CD4-positive, alpha-beta T cell (primary cell): ENCODE measurements around the gene RCAN3. TPM values are rescaled to one million over a fixed set of nuclear protein-coding genes. Genes with fewer than 3 reads are reported as not detected.

Experiments used
- ATAC-seq: fragments of 200-7000 bp; cut with Tn5 transposase; one replicate; pipeline ENCODE4 v1.10.0; 2022; ENCODE audit warnings: mild to moderate bottlenecking; ENCODE audit not compliant: poor library complexity
- CTCF ChIA-PET: fragments of 350-600 bp; sonication (Branson Sonifier 250); formaldehyde crosslinking; loops from one replicate; lab custom pipeline; 2021; ENCODE audit warnings: antibody characterized with exemption, inconsistent platforms; lab: Charles Lee
- POLR2A ChIA-PET: fragments of 350-600 bp; sonication (Branson Sonifier 250); formaldehyde crosslinking; loops from one replicate; lab custom pipeline; 2021; ENCODE audit warnings: antibody characterized with exemption, inconsistent platforms; lab: Charles Lee
- DNase-seq, 14 experiments: peaks; one replicate each; pipeline ENCODE4 v3.0.0-alpha.2; 2013 to 2020; ENCODE audit warnings: mixed read lengths in 2 of 14
- H3K27ac ChIP-seq, 2 donors: one replicate each; pipeline versions ENCODE4 v1.5.1 to v1.7.0; 2013; ENCODE audit warnings: low read length in 2 of 2, low read depth in 1 of 2, mild to moderate bottlenecking in 1 of 2
- H3K27me3 ChIP-seq, 2 experiments: 1 replicate in 1 of 2; 2 replicates in 1 of 2; pipeline versions ENCODE4 v1.6.1 to v1.7.0; 2013; ENCODE audit warnings: low read length in 2 of 2, control low read depth in 1 of 2, mild to moderate bottlenecking in 1 of 2, moderate library complexity in 1 of 2; ENCODE audit not compliant: insufficient read depth in 2 of 2, control insufficient read depth in 1 of 2
- H3K36me3 ChIP-seq: one replicate; pipeline ENCODE4 v1.6.1; 2013; ENCODE audit warnings: low read length, control low read depth; ENCODE audit not compliant: insufficient read depth
- H3K4me1 ChIP-seq: one replicate; pipeline ENCODE4 v1.6.1; 2013; ENCODE audit warnings: low read length, control low read depth; ENCODE audit not compliant: insufficient read depth
- H3K4me3 ChIP-seq: one replicate; pipeline ENCODE4 v1.5.1; 2013; ENCODE audit warnings: mild to moderate bottlenecking, low read length, moderate library complexity
- H3K9me3 ChIP-seq, 2 experiments: 1 replicate in 1 of 2; 2 replicates in 1 of 2; pipeline versions ENCODE4 v1.6.1 to v1.7.0; 2013; ENCODE audit warnings: low read length in 2 of 2, mild to moderate bottlenecking in 2 of 2, control low read depth in 1 of 2, moderate library complexity in 1 of 2; ENCODE audit not compliant: control insufficient read depth in 1 of 2, insufficient read depth in 1 of 2
- H3K27ac Mint-ChIP-seq: one replicate; pipeline ENCODE4 v1.8.0; 2020; ENCODE audit warnings: mixed read lengths
- H3K27me3 Mint-ChIP-seq: one replicate; pipeline ENCODE4 v1.8.0; 2021; ENCODE audit warnings: mixed read lengths
- H3K36me3 Mint-ChIP-seq: one replicate; pipeline ENCODE4 v1.8.0; 2021; ENCODE audit warnings: low read depth, mixed read lengths
- H3K4me1 Mint-ChIP-seq: one replicate; pipeline ENCODE4 v1.8.0; 2021; ENCODE audit warnings: low read depth, mixed read lengths
- H3K4me3 Mint-ChIP-seq: one replicate; pipeline ENCODE4 v1.8.0; 2020; ENCODE audit warnings: mild to moderate bottlenecking, mixed read lengths
- H3K9me3 Mint-ChIP-seq: one replicate; pipeline ENCODE4 v1.8.0; 2020; ENCODE audit warnings: mixed read lengths
- intact Hi-C, 2 experiments: fragments of 100-400 bp; cut with DNase I in 1 of 2; cut with micrococcal nuclease in 1 of 2; formaldehyde crosslinking; loops; one replicate each; pipeline versions ENCODE4 v1.15.1 to v1.9.0; 2023 to 2025; cut with DNase I, micrococcal nuclease
- total RNA-seq, 174 experiments: library from RNA in 2 of 174; stranded (reverse) in 2 of 174; gene quantifications; one replicate each; pipeline ENCODE4 v1.2.3 and lab custom pipeline; 2021 to 2026
- TF ChIP-seq, protein P1 (sequence below): fragments of 200-600 bp; IDR thresholded peaks from one replicate; pipeline ENCODE4 v1.8.0; 2022; ENCODE audit warnings: antibody characterized with exemption, mild to moderate bottlenecking

Gene RCAN3
- total RNA-seq, 2 experiments from 2014 or later, result 185 to 191 TPM

DNA sequence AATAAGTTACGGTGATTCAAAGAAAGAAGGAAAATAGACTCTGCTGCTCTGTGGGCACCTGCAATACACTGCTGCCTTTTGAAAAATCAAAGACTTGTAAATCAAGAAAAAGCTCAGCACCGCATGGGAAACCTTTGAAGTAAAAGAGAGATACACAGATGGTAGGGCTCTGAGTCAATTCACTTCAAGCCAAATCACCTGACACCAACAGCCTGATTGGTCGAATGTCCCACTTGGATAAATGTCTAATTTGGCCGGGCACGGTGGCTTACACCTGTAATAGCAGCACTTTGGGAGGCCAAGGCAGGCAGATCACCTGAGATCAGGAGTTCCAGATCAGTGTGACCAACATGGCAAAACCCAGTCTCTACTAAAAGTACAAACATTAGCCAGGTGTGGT lies 19.2 kb upstream of the RCAN3 start:
- Mint-ChIP-seq H3K27me3 (no peaks in the 10 kb centered on the region), H3K9me3 (no peaks in the 10 kb centered on the region), H3K27ac (peak overlapping the region; percentile 98), H3K4me3 (peak overlapping the region; percentile 84), H3K36me3 (no peaks in the 10 kb centered on the region), H3K4me1 (peaks cover 72% of the 10 kb centered on the region)
- DNase-seq, result peak in 5 of 14 experiments; percentile 25 to 62 (median 58)
- CTCF ChIA-PET, result interaction anchor here (1.2 to 4.0 kb wide), 4 partner anchors 16 to 104 kb away, joined by 3 to 22 read pairs (median 6); no protein-coding TSS in a partner anchor
- H3K27me3 ChIP-seq, result no peaks in the 10 kb centered on the region
- no peaks in the 10 kb centered on the region for H3K36me3 ChIP-seq
- no peak overlapping the region for H3K4me3 ChIP-seq
- intact Hi-C loops, result loop anchor here (2.0 to 10.0 kb wide), 4 partner anchors 51 to 159 kb away; partner anchors contain the start of genes NIPAL3 (in 1 of the 2) and SRRM1 (in 1 of the 2)
- POLR2A ChIA-PET, result interaction anchor here (0.6 to 16.4 kb wide), 8 partner anchors 12 to 764 kb away, joined by 3 to 692 read pairs (median 4); partner anchors contain the start of genes NIPAL3, RCAN3 and RSRP1
- TF ChIP-seq, protein P1, sequence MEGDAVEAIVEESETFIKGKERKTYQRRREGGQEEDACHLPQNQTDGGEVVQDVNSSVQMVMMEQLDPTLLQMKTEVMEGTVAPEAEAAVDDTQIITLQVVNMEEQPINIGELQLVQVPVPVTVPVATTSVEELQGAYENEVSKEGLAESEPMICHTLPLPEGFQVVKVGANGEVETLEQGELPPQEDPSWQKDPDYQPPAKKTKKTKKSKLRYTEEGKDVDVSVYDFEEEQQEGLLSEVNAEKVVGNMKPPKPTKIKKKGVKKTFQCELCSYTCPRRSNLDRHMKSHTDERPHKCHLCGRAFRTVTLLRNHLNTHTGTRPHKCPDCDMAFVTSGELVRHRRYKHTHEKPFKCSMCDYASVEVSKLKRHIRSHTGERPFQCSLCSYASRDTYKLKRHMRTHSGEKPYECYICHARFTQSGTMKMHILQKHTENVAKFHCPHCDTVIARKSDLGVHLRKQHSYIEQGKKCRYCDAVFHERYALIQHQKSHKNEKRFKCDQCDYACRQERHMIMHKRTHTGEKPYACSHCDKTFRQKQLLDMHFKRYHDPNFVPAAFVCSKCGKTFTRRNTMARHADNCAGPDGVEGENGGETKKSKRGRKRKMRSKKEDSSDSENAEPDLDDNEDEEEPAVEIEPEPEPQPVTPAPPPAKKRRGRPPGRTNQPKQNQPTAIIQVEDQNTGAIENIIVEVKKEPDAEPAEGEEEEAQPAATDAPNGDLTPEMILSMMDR, result no peak
- H3K9me3 ChIP-seq, result no peaks in the 10 kb centered on the region
- H3K4me1 ChIP-seq, result peaks cover 83% of the 10 kb centered on the region
- H3K27ac ChIP-seq, result peak overlapping the region; percentile 56 to 81
- peak; percentile 31 for ATAC-seq

DNA sequence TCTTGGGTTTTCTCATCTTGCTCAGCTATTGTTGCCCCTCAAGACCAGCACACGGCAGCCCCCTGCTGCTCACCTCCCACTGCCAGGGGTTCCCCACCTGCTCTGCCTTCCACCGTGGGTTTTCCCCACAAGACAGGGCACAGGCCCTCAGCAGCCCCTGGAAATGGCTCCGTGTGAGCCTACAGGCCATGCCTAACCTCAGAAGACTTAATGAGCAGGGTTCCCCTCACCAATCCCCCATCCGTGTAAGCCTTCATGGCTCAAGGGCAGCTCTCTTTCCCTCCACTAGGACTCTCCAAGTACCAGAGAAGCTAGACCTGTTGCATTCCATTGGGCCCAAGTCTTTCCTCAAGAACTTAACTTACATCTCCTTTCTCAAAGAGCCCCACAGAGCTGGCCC lies 18.4 kb upstream of the RCAN3 start:
- DNase-seq (peak in 2 of 14 experiments; percentile 41 to 52), ATAC-seq (no peak)
- no peaks in the 10 kb centered on the region for H3K27me3 Mint-ChIP-seq
- no peaks in the 10 kb centered on the region for H3K27me3 ChIP-seq
- peak overlapping the region; percentile 98 for H3K27ac Mint-ChIP-seq
- H3K9me3 Mint-ChIP-seq, result no peaks in the 10 kb centered on the region
- ChIA-PET CTCF (interaction anchor here (0.8 to 4.0 kb wide), 6 partner anchors 16 to 103 kb away, joined by 3 to 22 read pairs (median 4); partner anchors contain the start of gene NIPAL3), POLR2A (interaction anchor here (0.6 to 16.4 kb wide), 9 partner anchors 12 to 763 kb away, joined by 3 to 692 read pairs (median 5); partner anchors contain the start of genes NIPAL3, RCAN3 and RSRP1)
- H3K4me1 Mint-ChIP-seq, result peaks cover 78% of the 10 kb centered on the region
- peaks cover 91% of the 10 kb centered on the region for H3K4me1 ChIP-seq
- no peaks in the 10 kb centered on the region for H3K9me3 ChIP-seq
- peak overlapping the region; percentile 46 to 81 for H3K27ac ChIP-seq
- no peak overlapping the region for H3K4me3 ChIP-seq
- no peaks in the 10 kb centered on the region for H3K36me3 ChIP-seq
- intact Hi-C loops, result loop anchor here (5.0 to 10.0 kb wide), 3 partner anchors 51 to 158 kb away; partner anchors contain the start of genes NIPAL3 (in 1 of the 2) and SRRM1 (in 1 of the 2)
- TF ChIP-seq, protein P1, result no peak
- H3K4me3 Mint-ChIP-seq, result peak overlapping the region; percentile 84
- H3K36me3 Mint-ChIP-seq, result no peaks in the 10 kb centered on the region

DNA sequence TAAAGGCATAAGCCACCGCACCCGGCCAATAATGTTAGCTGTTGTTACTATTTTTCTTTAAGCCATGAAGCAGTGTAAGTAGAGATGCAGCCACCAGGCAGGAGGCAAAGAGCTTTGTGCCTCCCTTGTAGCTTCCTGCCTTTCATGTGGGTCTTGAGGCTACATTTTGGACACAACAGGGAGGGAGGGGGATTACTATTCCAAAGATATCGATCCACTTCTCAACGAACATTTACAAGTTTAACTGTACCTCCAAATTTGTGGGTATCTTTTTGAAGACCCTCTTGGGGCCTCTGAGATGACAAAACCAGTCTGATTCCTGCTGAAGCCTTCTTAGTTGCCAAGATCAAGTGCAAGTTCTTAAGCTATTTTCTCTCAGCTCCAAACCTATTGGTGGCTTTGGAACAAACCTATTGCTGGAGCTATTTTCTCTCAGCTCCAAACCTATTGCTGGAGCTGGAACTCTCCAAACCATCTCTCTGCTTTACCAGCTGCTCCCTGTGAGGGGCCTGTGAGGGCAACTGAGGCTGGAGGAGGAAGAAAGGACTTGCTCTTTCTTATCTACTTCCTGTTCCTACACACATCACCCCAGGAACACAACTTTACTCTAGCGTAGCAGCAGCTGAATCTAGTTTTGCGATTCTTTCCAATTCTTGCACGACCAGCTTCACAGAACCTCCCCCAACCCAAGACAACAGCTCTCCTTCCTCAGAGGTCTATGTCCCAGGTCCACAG lies 16.1 kb upstream of the RCAN3 start:
- CTCF ChIA-PET, result interaction anchor here (0.8 to 1.9 kb wide), 13 partner anchors 14 to 101 kb away, joined by 3 to 13 read pairs (median 4); partner anchors contain the start of genes NIPAL3 and RCAN3
- DNase-seq, result peak in 12 of 14 experiments; percentile 24 to 84 (median 38)
- Mint-ChIP-seq H3K9me3 (no peaks in the 10 kb centered on the region), H3K27ac (peak overlapping the region; percentile 98), H3K27me3 (no peaks in the 10 kb centered on the region), H3K4me3 (peak overlapping the region; percentile 77), H3K4me1 (peaks cover 77% of the 10 kb centered on the region), H3K36me3 (peaks cover under 1% of the 10 kb centered on the region)
- Histone ChIP-seq H3K9me3 (peaks cover 0 to 8% of the 10 kb centered on the region in 2 experiments), H3K27ac (peak overlapping the region; percentile 43 to 68), H3K36me3 (peaks cover 4% of the 10 kb centered on the region), H3K4me1 (peaks cover 78% of the 10 kb centered on the region), H3K27me3 (no peaks in the 10 kb centered on the region), H3K4me3 (peak overlapping the region; percentile 12)
- ATAC-seq, result peak; percentile 46
- intact Hi-C loops, result loop anchor here (1.0 to 10.0 kb wide), 3 partner anchors 16 to 49 kb away; partner anchors contain the start of gene RCAN3 (in 1 of the 2)
- TF ChIP-seq, protein P1, result peak; percentile 7
- POLR2A ChIA-PET, result interaction anchor here (0.7 to 16.4 kb wide), 32 partner anchors 9 to 746 kb away, joined by 3 to 692 read pairs (median 4); partner anchors contain the start of genes CLIC4, NIPAL3, RCAN3 and RUNX3
